HCT116 (cell line): ENCODE measurements around the gene CHST11.

ENCODE experiments used
- EZH2 ChIP-seq: fragments of 200-600 bp; sonication (generic); IDR thresholded peaks from 2 replicates; pipeline ENCODE4 v1.6.1; 2017; ENCODE audit warnings: antibody characterized with exemption, mixed run types
- POLR2AphosphoS5 ChIP-seq: IDR thresholded peaks from 2 replicates; pipeline ENCODE4 v1.6.1; 2011; ENCODE audit warnings: mild to moderate bottlenecking, low read depth, low read length, moderate library complexity

GRCh38 chr12:104662203-104662602, 205.5 kb downstream of the CHST11 start:
- TF ChIP-seq POLR2AphosphoS5 (no peak), EZH2 (no peak)
